ENCODE measurements around the gene RHOH.

RHOH gene

DNA sequence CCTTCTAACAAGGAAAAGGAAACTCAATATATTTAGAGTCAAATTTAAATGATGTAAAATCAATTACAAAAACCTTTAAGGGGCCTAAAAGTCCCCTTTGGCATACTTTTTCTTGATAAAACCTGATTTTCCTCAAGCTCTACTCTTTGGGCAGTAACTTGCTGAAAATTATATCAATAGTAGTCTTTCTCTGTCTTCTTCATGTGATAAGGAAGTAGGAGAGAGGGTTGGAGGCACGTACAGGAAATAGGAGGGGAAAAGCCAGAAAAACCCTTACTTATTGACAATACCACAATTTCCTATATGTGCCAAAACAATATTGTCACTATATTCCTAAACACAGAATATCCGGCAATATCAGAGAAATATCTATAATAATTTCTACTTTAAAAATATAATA is 9.6 kb downstream of the RHOH start:
- no peak for DNase-seq

DNA sequence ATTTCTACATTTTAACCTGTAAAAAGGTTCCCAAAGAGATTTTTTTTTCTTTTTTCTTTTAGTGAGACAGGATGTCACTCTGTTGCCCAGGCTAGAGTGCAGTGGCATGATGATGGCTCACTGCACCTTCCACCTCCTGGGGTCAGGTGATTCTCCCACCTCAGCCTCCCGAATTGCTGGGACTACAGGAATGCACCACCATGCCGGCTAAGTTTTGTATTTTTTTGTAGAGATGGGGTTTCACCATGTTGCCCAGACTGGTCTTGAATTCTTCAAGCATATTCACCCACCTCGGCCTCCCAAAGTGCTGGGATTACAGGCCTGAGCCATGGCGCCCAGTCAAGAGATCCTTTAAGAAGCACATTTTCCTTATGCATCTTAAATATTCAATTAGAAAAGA is 12.6 kb downstream of the RHOH start:
- DNase-seq: no peak

DNA sequence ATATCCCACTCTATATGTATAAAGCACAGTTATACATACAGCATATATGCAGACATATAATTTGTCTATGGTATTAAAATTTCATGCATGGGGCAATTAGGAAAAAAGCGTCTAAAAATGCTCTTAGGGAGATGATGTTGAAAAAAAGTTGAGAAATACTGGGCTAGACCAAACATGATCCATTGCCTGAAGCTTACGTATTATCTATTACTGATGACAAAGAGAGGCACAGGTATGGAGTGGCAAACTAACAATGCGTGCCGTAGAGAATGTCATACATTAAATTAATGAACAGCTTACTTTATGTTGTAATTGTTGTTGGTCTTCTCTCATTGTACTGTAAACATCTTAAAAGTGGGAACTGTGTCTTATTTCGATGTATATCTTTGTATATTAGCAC is 13.9 kb downstream of the RHOH start:
- no peak for DNase-seq

DNA sequence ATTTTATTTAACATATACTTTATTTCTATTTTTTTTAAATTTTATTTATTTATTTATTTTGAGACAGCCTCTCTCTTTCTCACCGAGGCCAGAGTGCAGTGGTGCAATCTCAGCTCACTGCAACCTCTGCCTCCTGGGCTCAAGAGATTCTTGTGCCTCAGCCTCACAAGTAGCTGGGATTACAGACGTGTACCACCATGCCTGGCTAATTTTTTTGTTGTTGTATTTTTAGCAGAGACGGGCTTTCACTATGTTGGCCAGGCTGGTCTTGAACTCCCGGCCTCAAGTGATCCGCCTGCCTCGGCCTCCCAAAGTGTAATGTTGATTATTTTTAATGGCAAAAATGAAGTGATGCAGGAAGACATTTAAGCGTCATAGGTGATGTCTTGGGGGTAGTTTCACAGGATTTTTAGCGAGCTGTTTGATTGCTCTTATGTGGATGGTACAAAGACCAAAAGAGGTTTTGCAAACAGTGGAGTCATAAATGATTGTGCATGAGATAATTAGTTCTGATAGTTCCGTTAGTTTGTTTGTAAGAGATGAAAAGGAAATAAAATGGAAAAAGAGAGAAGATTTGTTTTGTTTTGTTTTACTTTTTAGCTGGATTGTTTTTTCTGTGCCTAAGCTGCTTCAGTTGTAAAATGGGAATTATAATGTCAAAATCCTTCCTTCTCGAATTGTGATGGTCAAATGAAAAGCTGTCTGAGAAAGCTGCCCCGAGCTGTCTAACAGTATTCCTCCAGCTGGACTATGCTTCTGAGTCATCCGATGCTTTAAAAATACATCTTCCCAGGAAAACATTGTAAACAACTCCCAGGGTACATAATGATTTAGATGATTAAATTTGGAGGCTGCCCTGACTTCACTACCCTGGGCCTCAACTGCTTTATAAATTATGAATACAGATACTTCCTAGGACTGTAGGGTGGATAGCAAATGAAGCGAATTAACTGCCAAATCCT is 14.7 kb downstream of the RHOH start:
- no peak for DNase-seq

DNA sequence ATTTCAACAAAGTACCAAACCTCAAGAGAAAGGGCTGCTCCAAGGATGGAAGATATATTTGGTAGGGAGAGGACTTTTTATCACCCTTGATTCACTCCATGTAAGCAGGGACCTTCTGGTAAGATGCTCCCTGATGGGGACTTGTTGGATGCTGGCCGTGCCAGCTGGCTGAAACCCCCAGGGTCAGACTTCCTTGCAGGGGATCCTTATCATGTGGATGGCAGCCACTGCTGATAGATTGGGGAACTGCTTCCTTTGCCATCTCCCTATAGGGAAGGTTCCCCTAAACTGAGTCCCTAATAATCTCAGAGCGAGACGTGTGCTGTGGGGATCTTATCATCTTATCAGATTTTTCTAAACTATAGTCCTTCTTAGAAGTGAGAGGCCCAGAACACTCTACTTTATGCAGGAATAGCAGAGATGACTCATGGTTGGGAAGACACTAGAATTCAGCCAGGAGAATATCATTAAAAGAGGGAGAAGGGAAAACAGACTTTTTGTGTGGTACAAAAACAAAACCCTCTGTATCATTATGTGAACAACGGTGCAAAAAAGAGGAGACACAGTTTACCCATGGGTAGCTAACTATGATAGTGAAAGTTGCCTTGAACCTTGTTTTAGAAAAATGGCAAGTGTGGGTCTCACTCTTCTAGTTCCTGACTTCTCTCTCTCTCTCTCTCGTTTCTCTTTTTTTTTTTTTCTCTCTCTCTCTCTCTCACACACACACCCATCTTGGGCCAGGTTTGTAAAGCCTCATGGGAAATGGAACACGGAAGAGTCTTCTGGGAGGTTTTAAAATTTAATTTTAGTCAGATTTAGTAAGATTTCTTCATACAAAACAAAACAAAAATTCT is 16.1 kb downstream of the RHOH start:
- no peak for DNase-seq

DNA sequence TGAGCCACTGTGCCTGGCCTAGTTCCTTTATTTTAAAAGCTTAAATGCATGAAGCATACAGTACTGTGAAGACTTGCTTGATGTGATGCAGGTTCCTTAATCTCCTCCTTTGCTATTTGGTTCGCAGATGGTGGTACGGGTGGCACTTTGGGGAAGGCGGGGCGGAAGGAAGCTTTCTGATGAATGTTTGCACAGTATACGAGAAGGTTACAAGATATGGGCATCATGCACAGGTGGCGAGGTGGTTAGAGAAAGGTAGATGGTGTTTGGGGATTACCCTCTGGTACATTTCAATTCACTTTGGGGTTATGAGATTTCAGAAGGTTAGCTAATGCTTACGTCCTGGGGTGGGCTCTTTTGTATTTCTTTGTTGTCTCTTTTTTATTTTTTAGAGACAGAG is 17.2 kb downstream of the RHOH start:
- DNase-seq: no peak

DNA sequence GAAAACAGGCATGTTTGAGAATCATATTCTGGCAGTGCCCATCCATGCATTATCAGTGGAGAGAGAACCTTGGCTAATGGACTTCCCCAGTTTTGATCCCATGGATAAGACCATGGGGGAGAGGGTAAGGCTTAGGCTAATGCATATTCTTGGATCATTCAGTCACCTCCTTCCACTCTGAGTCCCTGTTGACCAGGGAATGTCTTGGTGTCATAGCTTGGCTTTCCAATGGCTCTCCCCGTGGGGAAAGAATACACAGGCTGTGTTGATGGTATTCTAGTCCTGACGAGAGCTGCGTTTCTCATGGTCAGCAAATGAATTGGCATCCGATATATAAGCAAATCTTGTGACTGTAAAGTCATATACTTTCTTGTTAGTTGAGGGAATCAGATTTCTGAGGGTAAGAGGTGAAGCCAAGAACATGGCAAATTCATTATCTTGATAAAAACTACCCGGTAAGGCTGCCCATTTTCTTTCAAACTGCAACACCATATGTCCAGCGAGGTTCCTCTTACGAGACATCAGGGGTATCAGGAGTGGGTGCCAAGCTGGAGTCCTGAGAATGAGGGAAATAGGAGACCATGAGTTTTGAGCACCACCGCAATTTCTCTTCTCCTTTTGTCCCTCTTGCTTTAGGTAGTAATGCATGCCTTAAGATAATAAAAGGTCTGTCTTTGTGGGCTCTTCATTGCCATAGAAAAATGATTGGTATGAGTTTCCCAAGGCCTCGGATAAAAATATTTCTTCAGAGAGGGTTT is 18.0 kb downstream of the RHOH start:
- DNase-seq: no peak

DNA sequence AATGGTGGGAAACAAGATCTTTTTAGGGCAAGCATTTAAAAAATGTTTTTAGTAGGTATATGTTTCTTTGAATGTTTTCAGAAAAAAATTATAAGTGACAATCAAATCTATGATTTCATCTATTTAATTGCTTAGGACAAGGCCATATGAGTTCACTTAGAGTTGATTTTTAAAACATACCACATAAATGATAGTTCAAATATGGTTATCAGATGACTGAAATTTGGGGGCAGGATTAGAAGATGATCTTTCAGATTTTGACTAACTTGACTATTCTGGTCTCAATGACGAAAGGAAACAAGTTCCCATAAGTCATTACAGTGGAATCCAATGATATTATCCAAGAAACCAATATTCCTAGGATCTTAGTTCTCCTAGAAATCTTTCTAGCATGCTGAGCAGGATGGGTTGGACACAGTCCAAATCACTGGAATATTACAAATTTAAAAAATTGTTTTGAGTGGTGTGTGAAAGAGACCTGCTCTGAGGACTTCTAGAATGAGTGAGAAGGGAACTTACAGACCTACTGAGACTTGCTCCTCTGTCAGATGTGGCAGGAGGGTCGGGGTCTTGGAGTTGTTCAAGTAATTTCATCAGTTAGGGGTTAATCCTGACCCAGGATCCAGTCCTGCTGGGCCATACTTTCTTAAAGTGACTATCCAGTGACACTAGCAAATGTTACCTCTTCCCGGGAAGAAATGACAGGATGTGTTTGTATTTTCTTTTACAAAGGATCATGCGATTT is 20.0 kb downstream of the RHOH start:
- DNase-seq: no peak

DNA sequence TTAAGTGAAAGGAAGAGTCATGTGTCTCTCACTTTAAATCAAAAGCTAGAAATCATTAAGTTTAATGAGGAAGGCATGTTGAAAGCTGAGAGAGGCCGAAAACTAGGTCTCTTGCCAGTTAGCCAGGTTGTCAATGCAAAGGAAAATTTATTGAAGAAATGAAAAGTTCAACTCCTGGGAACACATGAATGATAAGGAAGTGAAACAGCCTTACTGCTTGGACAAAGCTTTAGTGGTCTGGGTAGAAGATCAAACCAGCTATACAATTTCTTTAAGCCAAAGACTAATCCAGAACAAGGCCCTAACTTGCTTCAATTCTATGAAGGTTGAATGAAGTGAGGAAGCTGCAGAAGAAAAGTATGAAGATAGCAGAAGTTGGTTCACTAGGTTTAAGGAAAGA is 24.9 kb downstream of the RHOH start:
- no peak for DNase-seq

DNA sequence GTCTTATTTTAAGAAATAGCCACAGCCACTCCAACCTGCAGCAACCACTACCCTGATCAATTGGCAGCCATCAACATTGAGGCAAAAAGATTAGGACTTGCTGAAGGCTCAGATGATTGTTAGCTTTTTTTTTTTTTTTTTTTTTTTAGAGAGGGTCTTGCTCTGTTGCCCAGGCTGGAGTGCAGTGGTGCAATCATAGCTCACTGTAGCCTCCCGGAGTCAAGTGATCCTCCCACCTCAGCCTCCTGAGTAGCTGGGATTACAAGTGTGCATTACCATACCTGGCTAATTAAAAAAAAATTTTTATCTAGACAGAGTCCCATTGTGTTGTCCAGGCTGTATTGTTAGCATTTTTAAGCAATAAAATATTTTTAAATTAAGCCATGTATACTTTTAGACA is 26.5 kb downstream of the RHOH start:
- no peak for DNase-seq

DNA sequence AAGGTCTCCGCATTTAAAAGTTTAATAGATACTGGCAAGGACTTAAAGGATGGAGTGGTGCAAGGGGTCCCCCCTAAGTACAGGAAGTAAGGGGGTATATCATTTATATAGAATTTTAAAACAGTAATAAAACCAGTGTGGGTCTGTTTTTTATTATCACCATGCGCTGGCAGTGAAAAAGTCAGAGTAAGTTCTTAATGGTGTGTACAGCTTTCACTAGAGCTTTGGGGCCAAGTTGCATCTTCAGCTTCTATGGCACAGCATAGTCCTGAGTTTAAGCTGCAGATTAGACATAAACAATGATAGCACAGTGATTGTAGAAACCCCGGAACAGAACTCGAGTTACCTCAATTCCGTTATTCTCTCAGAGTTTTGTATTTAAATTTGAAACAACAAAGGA is 27.6 kb downstream of the RHOH start:
- DNase-seq: no peak

DNA sequence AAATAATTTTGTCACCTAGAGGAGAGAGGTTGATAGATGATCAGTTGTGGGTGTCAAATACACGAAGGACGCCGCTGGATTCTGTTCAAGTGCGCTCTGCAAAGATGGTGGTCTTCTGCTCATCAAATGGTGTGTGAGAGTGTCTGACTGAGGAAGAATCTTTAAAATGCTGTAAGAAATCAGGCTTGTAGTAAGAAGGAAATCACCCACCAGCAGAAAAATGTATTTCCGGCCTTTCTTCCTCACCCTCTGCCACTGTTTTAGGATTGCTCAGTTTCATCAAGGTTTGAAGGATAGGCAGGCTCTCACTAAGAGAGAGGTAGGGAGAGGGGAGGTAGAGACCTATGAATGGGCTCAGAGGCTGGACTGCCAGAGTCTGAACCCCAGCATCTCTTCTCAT is 28.7 kb downstream of the RHOH start:
- no peak for DNase-seq

DNA sequence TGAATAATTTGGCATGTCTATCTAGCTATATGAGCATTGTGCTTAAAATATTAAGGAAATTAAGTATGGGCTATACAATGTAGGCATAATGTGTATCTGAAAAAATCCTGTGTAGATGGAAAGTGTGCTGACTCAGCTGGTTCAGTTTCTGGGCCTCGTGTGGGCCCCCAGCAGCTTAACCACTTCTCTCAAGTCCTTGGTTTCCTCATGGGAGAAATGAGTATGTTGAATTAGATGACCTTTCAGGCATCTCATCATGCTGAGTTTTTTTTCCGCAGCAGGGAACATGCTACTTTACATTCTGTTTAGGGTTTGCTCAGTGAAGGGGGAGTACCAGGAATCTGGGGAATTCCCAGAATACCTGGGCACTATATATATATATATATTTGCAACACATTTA is 30.5 kb downstream of the RHOH start:
- DNase-seq: peak; percentile 58

DNA sequence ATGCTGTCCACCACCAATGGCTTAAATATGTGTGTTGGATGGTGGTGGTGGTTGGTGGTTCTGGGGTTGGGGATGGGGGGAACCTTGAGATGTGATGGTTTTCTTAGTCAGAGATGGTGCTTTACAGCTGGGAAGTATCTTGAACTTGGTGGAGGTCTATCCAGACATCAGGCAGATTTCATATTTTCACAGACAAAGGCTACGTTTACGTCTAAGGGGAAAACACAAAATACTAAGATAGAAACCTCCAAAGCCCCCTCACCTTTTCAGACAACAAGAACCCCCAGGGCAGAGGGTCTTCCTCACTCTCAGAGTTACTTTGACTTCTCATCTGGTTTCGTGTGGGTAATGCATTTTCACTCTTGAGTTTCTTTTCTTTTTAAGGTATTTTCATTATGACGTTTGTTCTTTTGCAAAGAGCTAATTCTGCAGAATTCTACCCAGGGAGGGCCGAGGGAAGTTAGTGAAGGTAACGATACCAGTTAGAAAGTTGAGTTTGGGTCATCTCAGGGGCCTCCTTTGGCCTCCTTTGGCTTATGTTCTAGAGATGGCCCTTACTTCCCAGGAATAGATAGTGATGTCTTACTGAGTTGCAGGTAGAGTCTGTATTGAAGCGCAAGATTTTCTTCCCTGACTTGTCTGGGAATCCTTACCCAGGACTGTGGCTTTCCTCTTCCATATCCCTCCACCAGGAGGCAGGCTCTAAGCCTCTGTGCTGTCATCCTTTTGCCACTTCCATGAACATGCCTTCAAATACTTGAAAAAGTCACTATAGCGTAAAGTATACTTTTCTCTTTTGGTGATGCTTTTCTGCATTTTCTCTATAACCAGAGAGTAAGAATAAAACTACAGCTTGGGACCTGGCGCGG is 31.9 kb downstream of the RHOH start:
- DNase-seq: no peak

DNA sequence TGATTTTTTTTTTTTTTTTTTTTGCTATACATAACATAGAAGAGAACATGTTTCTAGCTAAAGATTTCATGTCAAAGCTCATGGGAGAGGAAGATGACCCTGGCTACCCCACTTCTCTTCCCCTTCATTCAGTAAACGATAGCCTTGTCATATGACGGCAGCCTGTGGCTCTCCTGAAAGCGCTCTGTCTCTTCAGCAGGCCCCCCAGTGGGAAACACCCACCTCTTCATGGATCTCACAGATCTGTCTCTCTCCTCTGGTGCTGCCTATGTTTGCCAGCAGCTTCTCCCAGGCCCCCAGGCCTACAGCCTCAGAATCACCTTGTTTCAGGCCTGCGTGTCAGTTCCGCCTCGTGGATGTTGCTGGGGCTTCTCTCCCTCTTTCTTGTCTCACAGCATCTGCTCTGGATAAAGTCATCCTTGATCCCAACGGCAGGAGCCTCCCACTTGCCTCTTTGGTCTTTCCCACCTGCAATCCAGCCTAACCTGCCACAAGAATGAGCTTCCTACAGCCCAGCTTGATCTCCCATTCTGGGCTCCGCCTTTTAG is 34.6 kb downstream of the RHOH start:
- no peak for DNase-seq

DNA sequence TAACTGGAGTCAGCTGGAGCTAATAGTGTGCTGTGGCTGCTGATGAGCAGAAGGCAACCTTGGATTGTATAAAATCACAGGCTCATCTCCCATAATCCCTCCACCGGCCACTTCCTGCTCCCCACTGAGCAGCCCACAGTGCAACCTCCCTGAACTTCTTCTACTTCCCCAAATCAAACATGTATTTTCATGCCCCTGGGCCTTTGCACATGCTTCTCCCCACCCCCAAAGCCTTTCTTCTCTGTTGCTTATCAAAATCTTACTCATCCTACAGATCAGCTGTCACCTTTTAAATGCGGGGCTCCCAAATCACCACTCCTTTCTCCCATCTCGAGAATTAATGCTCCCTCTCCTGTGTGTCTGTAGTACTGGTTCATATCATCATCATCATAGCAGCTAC is 35.8 kb downstream of the RHOH start:
- no peak for DNase-seq

DNA sequence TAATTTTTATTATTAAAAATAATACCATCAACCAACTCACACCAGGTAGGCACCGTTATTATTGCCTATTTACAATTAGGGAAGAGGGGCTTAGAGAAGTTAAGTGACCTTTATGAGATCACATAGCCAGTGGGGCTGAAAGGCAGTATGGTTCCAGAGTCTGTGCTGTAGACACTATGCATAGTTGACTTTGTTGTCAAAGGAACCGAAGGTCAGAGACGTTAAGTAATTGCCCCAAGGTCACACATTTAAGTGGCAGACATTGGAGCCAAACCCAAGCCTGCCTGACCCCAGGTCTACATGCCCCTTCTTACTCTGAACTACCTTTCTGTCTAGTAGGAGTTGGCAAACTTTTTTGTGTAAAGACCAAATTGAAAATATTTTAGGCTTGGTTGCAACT is 36.4 kb downstream of the RHOH start:
- DNase-seq: no peak

DNA sequence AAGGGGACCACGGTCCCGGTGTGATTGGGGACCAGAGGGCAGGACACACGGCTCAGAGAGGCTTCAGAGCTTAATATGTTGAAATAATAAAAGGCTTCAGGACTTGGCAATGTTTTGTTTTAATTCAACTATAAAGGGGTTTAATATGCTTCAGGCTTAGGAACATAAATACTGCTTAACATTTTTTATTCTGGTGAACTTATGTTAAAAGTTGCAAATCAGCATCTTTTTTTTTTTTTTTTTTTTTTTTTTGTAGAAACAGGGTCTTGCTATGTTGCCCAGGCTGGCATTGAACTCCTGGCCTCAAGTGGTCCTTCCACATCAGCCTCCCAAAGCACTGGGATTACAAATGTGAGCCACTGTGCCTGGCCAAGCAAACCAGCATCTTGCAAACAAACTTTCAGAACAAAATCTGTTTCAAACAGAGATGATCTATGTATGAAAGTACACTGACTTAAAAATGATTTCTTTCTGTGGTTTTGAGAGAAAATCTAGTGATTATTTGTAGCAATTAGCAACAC is 37.7 kb downstream of the RHOH start:
- DNase-seq: no peak

DNA sequence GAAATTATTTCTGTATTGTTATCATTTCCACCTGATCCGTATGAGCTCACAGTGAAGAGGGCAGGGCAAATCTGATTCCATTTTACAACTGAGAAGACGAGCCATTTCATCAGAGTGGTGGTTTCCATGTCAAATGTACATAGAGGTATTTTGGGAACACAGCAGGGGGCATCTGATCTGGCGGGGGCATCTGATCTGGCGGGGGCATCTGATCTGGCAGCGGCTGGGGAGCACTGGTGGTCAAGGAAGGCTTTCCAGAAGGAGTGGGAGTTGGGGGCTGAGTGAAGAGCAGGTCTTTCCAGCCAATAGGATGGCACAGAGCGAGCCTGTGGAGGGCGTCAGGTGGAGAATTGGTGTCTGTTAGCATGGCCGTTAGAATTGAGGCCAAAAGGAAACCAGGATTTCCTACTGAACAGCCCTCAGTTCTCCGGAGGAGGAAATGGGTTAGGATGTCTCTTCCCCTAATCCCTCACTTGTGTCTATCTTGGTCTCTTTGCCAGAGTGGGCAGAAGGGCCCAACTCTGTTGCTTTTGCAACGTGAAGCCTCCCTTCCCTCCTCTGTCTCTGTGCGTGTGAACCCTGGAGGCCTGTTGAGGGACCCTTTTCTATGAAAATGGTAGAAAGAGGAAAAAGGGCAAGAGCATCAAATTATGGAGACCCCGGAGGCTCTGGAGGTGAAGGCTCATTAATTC is 41.3 kb downstream of the RHOH start:
- no peak for DNase-seq

Measured in stimulated activated CD4-positive, alpha-beta T cell treated with anti-CD3 and anti-CD28 coated beads, Interleukin-4, amount 100 ng/mL, for 1 hour (primary cell).